ENCODE data around the gene PPA2.

DNA sequence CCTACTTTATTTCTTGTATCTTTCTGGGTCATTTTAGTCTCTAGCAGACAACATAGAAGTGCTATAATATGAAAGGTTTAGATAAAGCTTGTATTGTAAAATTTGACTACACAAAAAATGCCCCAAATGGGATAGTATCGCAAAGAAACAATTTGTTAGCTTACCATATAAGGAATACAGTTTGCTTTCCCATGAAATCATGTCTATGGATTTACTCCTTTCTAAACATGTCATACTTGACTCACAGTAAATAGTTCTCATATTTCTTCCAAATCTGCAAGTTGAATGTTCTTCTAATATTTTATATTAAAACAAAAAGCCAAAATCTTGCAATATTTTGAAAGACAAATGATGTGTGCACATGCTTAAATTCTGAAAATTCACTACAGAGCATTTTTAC lies 103.9 kb downstream of the PPA2 start:
- TF ChIP-seq, protein P1, sequence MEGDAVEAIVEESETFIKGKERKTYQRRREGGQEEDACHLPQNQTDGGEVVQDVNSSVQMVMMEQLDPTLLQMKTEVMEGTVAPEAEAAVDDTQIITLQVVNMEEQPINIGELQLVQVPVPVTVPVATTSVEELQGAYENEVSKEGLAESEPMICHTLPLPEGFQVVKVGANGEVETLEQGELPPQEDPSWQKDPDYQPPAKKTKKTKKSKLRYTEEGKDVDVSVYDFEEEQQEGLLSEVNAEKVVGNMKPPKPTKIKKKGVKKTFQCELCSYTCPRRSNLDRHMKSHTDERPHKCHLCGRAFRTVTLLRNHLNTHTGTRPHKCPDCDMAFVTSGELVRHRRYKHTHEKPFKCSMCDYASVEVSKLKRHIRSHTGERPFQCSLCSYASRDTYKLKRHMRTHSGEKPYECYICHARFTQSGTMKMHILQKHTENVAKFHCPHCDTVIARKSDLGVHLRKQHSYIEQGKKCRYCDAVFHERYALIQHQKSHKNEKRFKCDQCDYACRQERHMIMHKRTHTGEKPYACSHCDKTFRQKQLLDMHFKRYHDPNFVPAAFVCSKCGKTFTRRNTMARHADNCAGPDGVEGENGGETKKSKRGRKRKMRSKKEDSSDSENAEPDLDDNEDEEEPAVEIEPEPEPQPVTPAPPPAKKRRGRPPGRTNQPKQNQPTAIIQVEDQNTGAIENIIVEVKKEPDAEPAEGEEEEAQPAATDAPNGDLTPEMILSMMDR (IDR thresholded peaks at IDR 0.05), result no peak
- TF ChIP-seq POLR2AphosphoS5 (IDR thresholded peaks at IDR 0.05; ENCODE audit: insufficient read depth in 1 of 2, low read depth in 1 of 2) (no peak), POLR2A (IDR thresholded peaks at IDR 0.05) (no peak)

Measured in vagina (tissue), 2 donors.